NOMO-1 (cell line): ENCODE measurements around the gene TRIO.

Experiments
- DNase-seq, 2 experiments: peaks; one replicate each; lab custom pipeline; 2025; ENCODE audit not compliant: unreplicated experiment in 2 of 2; lab: John Stamatoyannopoulos, UW

Gene TRIO

GRCh38 chr5:14122089-14122488 is 21.1 kb upstream of the TRIO start:
- no peak for DNase-seq

- DNase-seq, result no peak
Observed at GRCh38 chr5:14123551-14123950, 19.6 kb upstream of the TRIO start.

GRCh38 chr5:14123974-14124482 is 19.1 kb upstream of the TRIO start:
- no peak for DNase-seq

- DNase-seq, result no peak
Observed at GRCh38 chr5:14125262-14125661, 17.9 kb upstream of the TRIO start.

GRCh38 chr5:14127587-14127986 is 15.6 kb upstream of the TRIO start:
- no peak for DNase-seq

GRCh38 chr5:14128079-14128478 is 15.1 kb upstream of the TRIO start:
- DNase-seq, result no peak

GRCh38 chr5:14129123-14129522 is 14.0 kb upstream of the TRIO start:
- no peak for DNase-seq

- DNase-seq, result no peak
Observed at GRCh38 chr5:14131855-14132503, 11.2 kb upstream of the TRIO start.

- DNase-seq, result no peak
Observed at GRCh38 chr5:14133394-14133793, 9.7 kb upstream of the TRIO start.

- DNase-seq, result no peak
Observed at GRCh38 chr5:14134083-14134482, 9.1 kb upstream of the TRIO start.

- no peak for DNase-seq
Observed at GRCh38 chr5:14134771-14135170, 8.4 kb upstream of the TRIO start.

GRCh38 chr5:14135621-14136020 is 7.5 kb upstream of the TRIO start:
- DNase-seq, result no peak

- DNase-seq, result no peak
Observed at GRCh38 chr5:14136228-14136627, 6.9 kb upstream of the TRIO start.

- no peak for DNase-seq
Observed at GRCh38 chr5:14138608-14139540, 4.3 kb upstream of the TRIO start.

- DNase-seq, result no peak
Observed at GRCh38 chr5:14141764-14142163, 1.4 kb upstream of the TRIO start.

- DNase-seq, result no peak
Observed at GRCh38 chr5:14142202-14142826, 828 bp upstream of the TRIO start.

GRCh38 chr5:14143546-14143840 is 351 bp downstream of the TRIO start:
- no peak for DNase-seq

GRCh38 chr5:14143841-14144585 is 871 bp downstream of the TRIO start:
- DNase-seq, result peak; percentile 15 to 64

- DNase-seq, result peak; percentile 88 to 93
Observed at GRCh38 chr5:14144586-14145434, 1.7 kb downstream of the TRIO start.
